ENCODE measurements around the gene RIPPLY3.

RIPPLY3 gene

DNA sequence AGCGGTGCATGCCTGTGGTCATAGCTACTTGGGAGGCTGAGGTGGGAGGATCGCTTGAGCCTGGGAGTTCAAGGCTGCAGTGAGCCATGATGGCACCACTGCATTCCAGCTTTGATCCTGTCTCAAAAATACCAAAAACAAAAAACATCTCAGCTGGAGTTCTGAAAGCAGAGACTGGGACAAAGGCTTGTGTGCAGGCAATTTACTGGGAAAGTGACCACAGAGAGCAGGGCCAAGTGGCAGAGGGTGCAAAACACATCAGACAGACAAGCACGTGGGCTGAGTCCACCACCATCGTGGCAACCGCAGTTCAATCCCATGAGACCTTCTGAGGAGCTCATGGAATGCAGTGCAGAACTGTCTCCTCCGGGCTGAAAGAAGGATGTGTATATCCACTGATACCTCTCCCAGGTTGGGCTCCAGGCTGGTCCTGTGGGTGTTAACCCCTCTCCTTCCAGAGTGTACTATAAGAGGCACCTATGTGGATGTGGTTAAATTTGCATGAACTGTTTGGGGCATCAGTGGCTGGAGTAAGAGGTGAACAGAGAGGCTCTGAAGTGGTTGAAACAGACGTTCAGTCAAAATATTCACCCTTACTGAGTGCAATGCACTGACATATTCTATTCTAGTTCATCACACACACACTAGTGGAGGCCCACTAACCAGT is 55.6 kb downstream of the RIPPLY3 start:
- DNase-seq (ENCODE audit: low spot score), result no peak

DNA sequence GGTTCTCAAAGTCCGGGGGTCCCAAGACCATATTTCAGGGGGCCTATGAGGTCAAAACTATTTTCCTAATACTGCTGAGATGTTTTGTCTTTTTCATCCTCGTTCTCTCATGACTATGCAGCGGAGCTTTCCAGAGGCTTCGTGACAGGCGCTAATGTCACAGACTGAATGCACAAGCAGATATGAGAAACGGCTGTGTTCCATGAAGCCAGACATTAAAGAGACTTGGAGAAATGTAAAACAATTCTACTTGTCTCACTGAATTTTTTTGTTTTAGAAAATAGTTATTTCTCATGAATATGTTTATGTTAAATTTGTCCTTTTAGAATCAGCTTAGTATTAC is 56.1 kb downstream of the RIPPLY3 start:
- no peak for DNase-seq (ENCODE audit: low spot score)

DNA sequence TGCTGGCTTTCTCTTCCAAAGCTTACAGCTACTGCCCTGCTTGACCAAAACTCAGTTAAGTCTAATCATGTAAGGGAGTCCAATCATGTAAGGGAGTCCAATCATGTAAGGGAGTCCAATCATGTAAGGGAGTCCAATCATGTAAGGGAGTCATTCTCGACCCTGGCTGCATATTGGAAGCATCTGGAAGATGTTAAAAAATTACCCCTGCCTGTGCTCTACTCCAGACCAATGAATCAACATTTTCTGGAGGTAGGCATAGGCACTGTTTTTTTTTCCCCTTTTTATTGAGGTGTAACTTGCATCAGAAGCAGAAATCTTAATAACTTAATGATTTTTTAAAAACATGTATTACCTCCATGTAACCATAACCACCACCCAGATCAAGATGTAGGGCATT is 56.9 kb downstream of the RIPPLY3 start:
- no peak for DNase-seq (ENCODE audit: low spot score)

DNA sequence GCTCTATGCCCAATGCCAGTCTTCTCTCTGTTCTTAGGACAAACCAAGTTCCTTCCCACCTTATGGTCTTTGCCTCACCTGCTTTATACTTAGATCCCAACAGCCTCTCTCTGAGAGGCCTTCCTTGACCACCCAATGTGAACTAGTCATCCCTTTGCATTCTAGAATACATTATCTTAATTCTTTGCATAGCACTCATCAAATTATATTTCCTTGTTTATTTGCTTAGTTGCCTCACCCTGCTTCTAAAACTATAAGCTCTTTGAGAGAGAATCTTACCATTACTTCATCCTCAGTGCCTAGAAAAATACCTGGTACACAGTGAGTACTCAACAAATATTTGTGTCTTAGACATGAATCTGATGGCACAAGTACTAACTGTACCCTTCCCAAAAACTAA is 58.3 kb downstream of the RIPPLY3 start:
- DNase-seq (ENCODE audit: low spot score), result no peak

DNA sequence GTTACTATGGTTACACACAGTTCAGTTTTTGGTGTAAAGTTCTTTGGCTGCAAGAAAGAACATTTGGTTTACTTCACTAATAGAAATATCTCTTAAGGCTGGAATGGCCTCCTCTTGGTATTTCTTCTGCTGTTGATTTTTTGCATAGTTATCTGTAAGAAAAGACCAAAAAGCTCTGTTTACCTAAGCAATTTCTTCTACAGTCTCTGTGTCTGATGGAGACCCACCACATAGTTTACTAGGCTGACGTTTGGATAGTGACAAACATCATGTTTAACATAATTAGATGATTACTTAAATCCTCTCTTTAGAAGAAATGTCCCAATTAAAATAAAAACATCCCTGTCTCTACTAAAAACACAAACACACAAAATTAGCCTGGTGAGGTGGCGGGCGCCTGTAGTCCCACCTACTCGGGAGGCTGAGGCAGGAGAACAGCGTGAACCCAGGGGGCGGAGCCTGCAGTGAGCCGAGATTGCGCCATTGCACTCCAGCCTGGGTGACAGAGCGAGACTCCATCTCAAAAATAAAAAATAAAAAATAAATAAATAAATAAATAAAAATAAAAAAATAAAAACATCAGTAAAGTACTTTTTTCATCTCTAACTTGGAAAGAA is 59.2 kb downstream of the RIPPLY3 start:
- DNase-seq (ENCODE audit: low spot score), result no peak

Measured in CD4-positive, alpha-beta T cell treated with Interleukin-6 at 100 ng/mL for 8 hours (primary cell).